Measurements from ENCODE around the gene UBE2QL1. TPM values are rescaled to one million over a fixed set of nuclear protein-coding genes. Genes with fewer than 3 reads are reported as not detected.

The UBE2QL1 gene
- total RNA-seq, 1 donor from 2014 or later, result 2.9 TPM

GRCh38 chr5:6408627-6409446, 39.8 kb upstream of the UBE2QL1 start:
- TF ChIP-seq CTCF (IDR thresholded peaks at IDR 0.05; ENCODE audit: unreplicated experiment), result no peak
- Mint-ChIP-seq H3K36me3 (ENCODE audit: insufficient read depth) (no peaks in the 10 kb centered on the region), H3K4me1 (ENCODE audit: low read depth) (peaks cover 3% of the 10 kb centered on the region), H3K9me3 (ENCODE audit: low read depth) (no peaks in the 10 kb centered on the region), H3K27me3 (peaks cover 23% of the 10 kb centered on the region), H3K27ac (no peak overlapping the region), H3K4me3 (ENCODE audit: low read depth) (no peak overlapping the region)
- DNase-seq (ENCODE audit: low spot score, unreplicated experiment), result no peak

DNA sequence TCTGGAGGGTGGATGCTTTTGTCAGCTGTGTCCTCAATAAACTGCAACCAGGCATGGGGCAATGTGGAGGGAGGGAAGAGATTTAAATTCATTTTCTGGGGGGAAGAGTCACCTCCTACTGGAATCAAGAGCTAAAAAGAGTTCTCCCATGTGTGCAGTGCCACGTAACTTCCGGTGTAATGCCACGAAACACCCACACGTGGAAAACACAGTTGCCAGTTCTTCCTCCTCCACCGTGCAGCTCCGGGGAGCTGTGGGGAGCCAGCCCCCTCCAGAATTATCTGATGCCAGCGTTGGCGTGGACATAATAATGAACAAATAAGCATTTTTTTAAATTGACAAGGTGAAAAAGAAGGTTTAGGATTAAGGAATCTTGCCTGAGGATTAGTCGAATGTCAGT, 38.2 kb upstream of the UBE2QL1 start:
- Mint-ChIP-seq H3K9me3 (ENCODE audit: low read depth) (no peaks in the 10 kb centered on the region), H3K36me3 (ENCODE audit: insufficient read depth) (no peaks in the 10 kb centered on the region), H3K27me3 (peaks cover 32% of the 10 kb centered on the region), H3K4me3 (ENCODE audit: low read depth) (no peak overlapping the region), H3K27ac (no peak overlapping the region), H3K4me1 (ENCODE audit: low read depth) (peaks cover 3% of the 10 kb centered on the region)
- DNase-seq (ENCODE audit: low spot score, unreplicated experiment), result no peak
- no peak for TF ChIP-seq CTCF (IDR thresholded peaks at IDR 0.05; ENCODE audit: unreplicated experiment)

- H3K4me1 Mint-ChIP-seq (ENCODE audit: low read depth), result peaks cover 3% of the 10 kb centered on the region
- H3K27me3 Mint-ChIP-seq, result peaks cover 38% of the 10 kb centered on the region
- no peak overlapping the region for H3K4me3 Mint-ChIP-seq (ENCODE audit: low read depth)
- H3K27ac Mint-ChIP-seq, result no peak overlapping the region
- no peaks in the 10 kb centered on the region for H3K36me3 Mint-ChIP-seq (ENCODE audit: insufficient read depth)
- TF ChIP-seq CTCF (IDR thresholded peaks at IDR 0.05; ENCODE audit: unreplicated experiment), result no peak
- DNase-seq (ENCODE audit: low spot score, unreplicated experiment), result no peak
- H3K9me3 Mint-ChIP-seq (ENCODE audit: low read depth), result no peaks in the 10 kb centered on the region
Measured at GRCh38 chr5:6411141-6411540, 37.5 kb upstream of the UBE2QL1 start.

GRCh38 chr5:6412811-6413210, 35.8 kb upstream of the UBE2QL1 start:
- H3K9me3 Mint-ChIP-seq (ENCODE audit: low read depth), result no peaks in the 10 kb centered on the region
- H3K36me3 Mint-ChIP-seq (ENCODE audit: insufficient read depth), result no peaks in the 10 kb centered on the region
- TF ChIP-seq CTCF (IDR thresholded peaks at IDR 0.05; ENCODE audit: unreplicated experiment), result no peak

GRCh38 chr5:6417657-6418056, 31.0 kb upstream of the UBE2QL1 start:
- Mint-ChIP-seq H3K9me3 (ENCODE audit: low read depth) (no peaks in the 10 kb centered on the region), H3K4me1 (ENCODE audit: low read depth) (no peaks in the 10 kb centered on the region), H3K36me3 (ENCODE audit: insufficient read depth) (no peaks in the 10 kb centered on the region), H3K27me3 (peaks cover 43% of the 10 kb centered on the region), H3K27ac (no peak overlapping the region), H3K4me3 (ENCODE audit: low read depth) (no peak overlapping the region)
- DNase-seq (ENCODE audit: low spot score, unreplicated experiment), result no peak
- TF ChIP-seq CTCF (IDR thresholded peaks at IDR 0.05; ENCODE audit: unreplicated experiment), result no peak

More at GRCh38 chr5:6412811-6413210, 35.8 kb upstream of the UBE2QL1 start:
- H3K4me3 Mint-ChIP-seq (ENCODE audit: low read depth), result no peak overlapping the region
- H3K27me3 Mint-ChIP-seq, result peaks cover 35% of the 10 kb centered on the region
- H3K27ac Mint-ChIP-seq, result no peak overlapping the region
- DNase-seq (ENCODE audit: low spot score, unreplicated experiment), result no peak
- no peaks in the 10 kb centered on the region for H3K4me1 Mint-ChIP-seq (ENCODE audit: low read depth)

All from progenitor cell of endocrine pancreas (in vitro differentiated cells).